ENCODE measurements around the gene AOAH. TPM values are rescaled to one million over a fixed set of nuclear protein-coding genes. Genes with fewer than 3 reads are reported as not detected.
"Not testable (repeated sequence)": the region's sequence is repeated elsewhere in the genome, so short reads cannot be mapped to it uniquely, and the experiment has no call there.

Gene AOAH
- total RNA-seq, 2 donors from 2014 or later: 18.8 to 23.5 TPM

GRCh38 chr7:36474283-36475010 is 249.8 kb downstream of the AOAH start:
- H3K4me3 Mint-ChIP-seq: peak overlapping the region in 1 of 2 donors; percentile 61
- no peaks in the 10 kb centered on the region for H3K27me3 Mint-ChIP-seq (ENCODE audit: low read depth)
- DNase-seq (no peak), ATAC-seq (replicated peaks in 1 of 2) (peak; percentile 67 to 68)
- H3K4me1 Mint-ChIP-seq (ENCODE audit: low read depth): peaks cover 20% of the 10 kb centered on the region
- peaks cover 2 to 5% of the 10 kb centered on the region in 2 donors for H3K9me3 Mint-ChIP-seq
- H3K27ac Mint-ChIP-seq: no peak overlapping the region
- H3K36me3 Mint-ChIP-seq (ENCODE audit: insufficient read depth in 2 of 2): peaks cover 4 to 6% of the 10 kb centered on the region in 2 donors

GRCh38 chr7:36473454-36474282 is 250.6 kb downstream of the AOAH start:
- ATAC-seq (replicated peaks in 1 of 2) (peak; percentile 20 to 35), DNase-seq (peak; percentile 30 to 40)
- no peak overlapping the region for H3K27ac Mint-ChIP-seq
- H3K4me1 Mint-ChIP-seq (ENCODE audit: low read depth): peaks cover 20% of the 10 kb centered on the region
- no peaks in the 10 kb centered on the region for H3K27me3 Mint-ChIP-seq (ENCODE audit: low read depth)
- H3K36me3 Mint-ChIP-seq (ENCODE audit: insufficient read depth in 2 of 2): peaks cover 0 to 1% of the 10 kb centered on the region in 2 donors
- no peaks in the 10 kb centered on the region for H3K9me3 Mint-ChIP-seq
- no peak overlapping the region for H3K4me3 Mint-ChIP-seq

- H3K4me1 Mint-ChIP-seq (ENCODE audit: low read depth): peaks cover 20% of the 10 kb centered on the region
- no peak overlapping the region for H3K4me3 Mint-ChIP-seq
- ATAC-seq (replicated peaks in 1 of 2) (no peak), DNase-seq (no peak)
- H3K36me3 Mint-ChIP-seq (ENCODE audit: insufficient read depth in 2 of 2): peaks cover 0 to 1% of the 10 kb centered on the region in 2 donors
- no peaks in the 10 kb centered on the region for H3K27me3 Mint-ChIP-seq (ENCODE audit: low read depth)
- no peaks in the 10 kb centered on the region for H3K9me3 Mint-ChIP-seq
- no peak overlapping the region for H3K27ac Mint-ChIP-seq
Observed at GRCh38 chr7:36472141-36472729, 252.1 kb downstream of the AOAH start.

- peaks cover 3% of the 10 kb centered on the region for H3K27me3 Mint-ChIP-seq (ENCODE audit: low read depth)
- no peaks in the 10 kb centered on the region for H3K9me3 Mint-ChIP-seq
- ATAC-seq (replicated peaks in 1 of 2): no peak
- H3K27ac Mint-ChIP-seq: no peak overlapping the region
- no peaks in the 10 kb centered on the region for H3K36me3 Mint-ChIP-seq (ENCODE audit: insufficient read depth in 2 of 2)
- no peak overlapping the region for H3K4me3 Mint-ChIP-seq
- DNase-seq: no peak
- H3K4me1 Mint-ChIP-seq (ENCODE audit: low read depth): peaks cover 8% of the 10 kb centered on the region
Observed at GRCh38 chr7:36469236-36469635, 255.1 kb downstream of the AOAH start.

GRCh38 chr7:36468370-36469101 is 255.8 kb downstream of the AOAH start:
- H3K4me1 Mint-ChIP-seq (ENCODE audit: low read depth): peaks cover under 1% of the 10 kb centered on the region
- ATAC-seq (replicated peaks in 1 of 2): no peak
- peaks cover 7% of the 10 kb centered on the region for H3K27me3 Mint-ChIP-seq (ENCODE audit: low read depth)
- no peaks in the 10 kb centered on the region for H3K36me3 Mint-ChIP-seq (ENCODE audit: insufficient read depth in 2 of 2)
- H3K4me3 Mint-ChIP-seq: no peak overlapping the region
- H3K9me3 Mint-ChIP-seq: no peaks in the 10 kb centered on the region
- no peak overlapping the region for H3K27ac Mint-ChIP-seq
- DNase-seq: no peak

- not testable (repeated sequence) for H3K9me3 Mint-ChIP-seq
Observed at GRCh38 chr7:36466001-36466400, 258.3 kb downstream of the AOAH start.

GRCh38 chr7:36464271-36464670 is 260.0 kb downstream of the AOAH start:
- H3K27me3 Mint-ChIP-seq (ENCODE audit: low read depth): peaks cover 7% of the 10 kb centered on the region
- no peaks in the 10 kb centered on the region for H3K36me3 Mint-ChIP-seq (ENCODE audit: insufficient read depth in 2 of 2)
- H3K4me1 Mint-ChIP-seq (ENCODE audit: low read depth): no peaks in the 10 kb centered on the region
- H3K4me3 Mint-ChIP-seq: no peak overlapping the region
- no peaks in the 10 kb centered on the region for H3K9me3 Mint-ChIP-seq
- no peak overlapping the region for H3K27ac Mint-ChIP-seq
- ATAC-seq (replicated peaks in 1 of 2) (no peak), DNase-seq (no peak)

More at GRCh38 chr7:36466001-36466400, 258.3 kb downstream of the AOAH start:
- not testable (repeated sequence) for DNase-seq; ATAC-seq (replicated peaks in 1 of 2); H3K36me3 Mint-ChIP-seq (ENCODE audit: insufficient read depth in 2 of 2); H3K27me3 Mint-ChIP-seq (ENCODE audit: low read depth); H3K4me3 Mint-ChIP-seq; H3K27ac Mint-ChIP-seq; H3K4me1 Mint-ChIP-seq (ENCODE audit: low read depth)

Measured in activated T-cell treated with anti-CD3 and anti-CD28 coated beads, Interleukin-2, amount 50 U/mL, for 72 hours (primary cell).